GM19328 (cell line): ENCODE measurements around the gene RHBDL1.
"Not testable (repeated sequence)": the region's sequence is repeated elsewhere in the genome, so short reads cannot be mapped to it uniquely, and the experiment has no call there.

Source experiments
- ATAC-seq: cut with Tn5 transposase; IDR thresholded peaks from one replicate; pipeline ENCODE4 v1.9.1; 2021; ENCODE audit warnings: mild to moderate bottlenecking, moderate library complexity; ENCODE audit not compliant: unreplicated experiment

The RHBDL1 gene

GRCh38 chr16:704047-704446 lies 28.6 kb downstream of the RHBDL1 start:
- ATAC-seq, result no peak

- no peak for ATAC-seq
Observed at GRCh38 chr16:704552-705380, 29.3 kb downstream of the RHBDL1 start.

GRCh38 chr16:705431-706188 lies 30.1 kb downstream of the RHBDL1 start, which contains the start of gene FBXL16:
FBXL16 (minus strand) TSS chr16:705801; CDS start chr16:697405, 8,396 bp downstream.
- no peak for ATAC-seq

GRCh38 chr16:706189-707061 lies 31.0 kb downstream of the RHBDL1 start:
- ATAC-seq, result no peak

- no peak for ATAC-seq
Observed at GRCh38 chr16:707062-707538, 31.6 kb downstream of the RHBDL1 start.

- ATAC-seq, result no peak
Observed at GRCh38 chr16:708019-708418, 32.5 kb downstream of the RHBDL1 start.

- ATAC-seq, result no peak
Observed at GRCh38 chr16:708959-709358, 33.5 kb downstream of the RHBDL1 start.

GRCh38 chr16:709566-710499 lies 34.4 kb downstream of the RHBDL1 start:
- ATAC-seq, result no peak

- ATAC-seq, result no peak
Observed at GRCh38 chr16:710500-711075, 35.1 kb downstream of the RHBDL1 start.

GRCh38 chr16:711084-711483 lies 35.6 kb downstream of the RHBDL1 start:
- no peak for ATAC-seq

- no peak for ATAC-seq
Observed at GRCh38 chr16:711548-712320, 36.3 kb downstream of the RHBDL1 start.

- not testable (repeated sequence) for ATAC-seq
Observed at GRCh38 chr16:712740-713250, 37.3 kb downstream of the RHBDL1 start.

- ATAC-seq, result no peak
Observed at GRCh38 chr16:714079-714478, 38.6 kb downstream of the RHBDL1 start.

- no peak for ATAC-seq
Observed at GRCh38 chr16:714558-715476, 39.3 kb downstream of the RHBDL1 start, which contains the start of gene METRN. METRN (plus strand) TSS chr16:715118; CDS start chr16:715290, 172 bp downstream.

- ATAC-seq, result no peak
Observed at GRCh38 chr16:715477-716199, 40.2 kb downstream of the RHBDL1 start.

GRCh38 chr16:716200-716568 lies 40.7 kb downstream of the RHBDL1 start:
- no peak for ATAC-seq
